ENCODE results near the gene ADGRV1.
A peak's percentile ranks its signal among the peaks of the same experiment; 100 is the strongest.

ADGRV1 gene

GRCh38 chr5:91145333-91145620, 586.7 kb downstream of the ADGRV1 start:
- DNase-seq: no peak

GRCh38 chr5:91146230-91146629, 587.6 kb downstream of the ADGRV1 start:
- DNase-seq: no peak

- DNase-seq: no peak
Measured at GRCh38 chr5:91146905-91147600, 588.5 kb downstream of the ADGRV1 start.

GRCh38 chr5:91150234-91150633, 591.6 kb downstream of the ADGRV1 start:
- no peak for DNase-seq

GRCh38 chr5:91150636-91151035, 592.0 kb downstream of the ADGRV1 start:
- no peak for DNase-seq

- DNase-seq: no peak
Measured at GRCh38 chr5:91151947-91152346, 593.4 kb downstream of the ADGRV1 start.

- no peak for DNase-seq
Measured at GRCh38 chr5:91154338-91154737, 595.7 kb downstream of the ADGRV1 start.

- DNase-seq: no peak
Measured at GRCh38 chr5:91155274-91155673, 596.7 kb downstream of the ADGRV1 start.

GRCh38 chr5:91156242-91156641, 597.6 kb downstream of the ADGRV1 start:
- DNase-seq: no peak

GRCh38 chr5:91158011-91158410, 599.4 kb downstream of the ADGRV1 start:
- no peak for DNase-seq

GRCh38 chr5:91159647-91160046, 601.0 kb downstream of the ADGRV1 start:
- no peak for DNase-seq

- DNase-seq: no peak
Measured at GRCh38 chr5:91160714-91161285, 602.2 kb downstream of the ADGRV1 start.

- DNase-seq: peak; percentile 78
Measured at GRCh38 chr5:91162534-91163381, 604.2 kb downstream of the ADGRV1 start.

- no peak for DNase-seq
Measured at GRCh38 chr5:91164424-91164823, 605.8 kb downstream of the ADGRV1 start.

GRCh38 chr5:91166059-91166807, 607.6 kb downstream of the ADGRV1 start:
- DNase-seq: no peak

- no peak for DNase-seq
Measured at GRCh38 chr5:91168859-91169258, 610.3 kb downstream of the ADGRV1 start.

GRCh38 chr5:91170266-91170665, 611.7 kb downstream of the ADGRV1 start:
- DNase-seq: no peak

GRCh38 chr5:91171322-91171721, 612.7 kb downstream of the ADGRV1 start:
- DNase-seq: no peak

- no peak for DNase-seq
Measured at GRCh38 chr5:91174396-91174795, 615.8 kb downstream of the ADGRV1 start.

- DNase-seq: no peak
Measured at GRCh38 chr5:91175708-91176107, 617.1 kb downstream of the ADGRV1 start.

- no peak for DNase-seq
Measured at GRCh38 chr5:91176288-91177016, 617.9 kb downstream of the ADGRV1 start.

GRCh38 chr5:91177085-91177484, 618.5 kb downstream of the ADGRV1 start:
- no peak for DNase-seq

- no peak for DNase-seq
Measured at GRCh38 chr5:91177639-91178038, 619.0 kb downstream of the ADGRV1 start.

Measured in activated CD4-positive, alpha-beta T cell treated with anti-CD3 and anti-CD28 coated beads for 48 hours (primary cell).